ENCODE measurements around the gene MILR1. TPM values are rescaled to one million over a fixed set of nuclear protein-coding genes. Genes with fewer than 3 reads are reported as not detected.
A peak's percentile ranks its signal among the peaks of the same experiment; 100 is the strongest.

The MILR1 gene
- total RNA-seq, 4 donors from 2014 or later: 3.1 to 27.0 (median 6.4) TPM

DNA sequence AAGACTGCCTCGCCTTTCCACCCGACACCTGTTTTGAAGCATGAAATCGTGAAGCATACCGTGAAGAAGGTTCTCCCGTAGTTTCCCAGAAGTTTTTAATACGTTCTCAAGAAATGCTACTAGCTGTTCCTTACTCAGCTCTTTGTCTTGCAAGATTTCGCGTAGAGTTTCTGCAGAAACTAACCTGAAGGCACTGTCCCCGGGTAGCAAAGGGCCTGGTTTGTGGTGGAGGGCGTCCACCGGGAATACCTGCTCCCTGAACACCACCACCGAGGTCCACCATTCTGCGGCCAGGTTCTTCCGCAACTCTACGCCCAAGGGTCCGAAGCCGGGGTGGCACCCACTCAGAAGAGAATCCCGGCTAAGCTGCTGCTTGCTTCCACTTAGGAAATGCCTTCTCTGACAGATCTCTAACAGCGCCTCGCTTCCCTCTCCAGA lies 47.5 kb downstream of the MILR1 start:
- TF ChIP-seq POLR2A (IDR thresholded peaks at IDR 0.05) (no peak), EP300 (IDR thresholded peaks at IDR 0.05) (no peak)
- TF ChIP-seq, protein P1, sequence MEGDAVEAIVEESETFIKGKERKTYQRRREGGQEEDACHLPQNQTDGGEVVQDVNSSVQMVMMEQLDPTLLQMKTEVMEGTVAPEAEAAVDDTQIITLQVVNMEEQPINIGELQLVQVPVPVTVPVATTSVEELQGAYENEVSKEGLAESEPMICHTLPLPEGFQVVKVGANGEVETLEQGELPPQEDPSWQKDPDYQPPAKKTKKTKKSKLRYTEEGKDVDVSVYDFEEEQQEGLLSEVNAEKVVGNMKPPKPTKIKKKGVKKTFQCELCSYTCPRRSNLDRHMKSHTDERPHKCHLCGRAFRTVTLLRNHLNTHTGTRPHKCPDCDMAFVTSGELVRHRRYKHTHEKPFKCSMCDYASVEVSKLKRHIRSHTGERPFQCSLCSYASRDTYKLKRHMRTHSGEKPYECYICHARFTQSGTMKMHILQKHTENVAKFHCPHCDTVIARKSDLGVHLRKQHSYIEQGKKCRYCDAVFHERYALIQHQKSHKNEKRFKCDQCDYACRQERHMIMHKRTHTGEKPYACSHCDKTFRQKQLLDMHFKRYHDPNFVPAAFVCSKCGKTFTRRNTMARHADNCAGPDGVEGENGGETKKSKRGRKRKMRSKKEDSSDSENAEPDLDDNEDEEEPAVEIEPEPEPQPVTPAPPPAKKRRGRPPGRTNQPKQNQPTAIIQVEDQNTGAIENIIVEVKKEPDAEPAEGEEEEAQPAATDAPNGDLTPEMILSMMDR (IDR thresholded peaks at IDR 0.05): no peak
- no peaks in the 10 kb centered on the region for H3K9me3 ChIP-seq
- WGBS, 2 donors: 0 to 1% methylated on average over 20 of the region's 20 CpGs
- peak overlapping the region; percentile 63 to 88 (median 76) for H3K27ac ChIP-seq
- peaks cover 0 to 75% (median 17%) of the 10 kb centered on the region in 4 donors for H3K4me1 ChIP-seq
- H3K36me3 ChIP-seq: peaks cover 6 to 58% (median 21%) of the 10 kb centered on the region in 3 donors
- no peaks in the 10 kb centered on the region for H3K27me3 ChIP-seq
- H3K4me3 ChIP-seq: peak overlapping the region; percentile 55 to 78 (median 72)
- no peak for DNase-seq (ENCODE audit: low spot score in 2 of 2)

DNA sequence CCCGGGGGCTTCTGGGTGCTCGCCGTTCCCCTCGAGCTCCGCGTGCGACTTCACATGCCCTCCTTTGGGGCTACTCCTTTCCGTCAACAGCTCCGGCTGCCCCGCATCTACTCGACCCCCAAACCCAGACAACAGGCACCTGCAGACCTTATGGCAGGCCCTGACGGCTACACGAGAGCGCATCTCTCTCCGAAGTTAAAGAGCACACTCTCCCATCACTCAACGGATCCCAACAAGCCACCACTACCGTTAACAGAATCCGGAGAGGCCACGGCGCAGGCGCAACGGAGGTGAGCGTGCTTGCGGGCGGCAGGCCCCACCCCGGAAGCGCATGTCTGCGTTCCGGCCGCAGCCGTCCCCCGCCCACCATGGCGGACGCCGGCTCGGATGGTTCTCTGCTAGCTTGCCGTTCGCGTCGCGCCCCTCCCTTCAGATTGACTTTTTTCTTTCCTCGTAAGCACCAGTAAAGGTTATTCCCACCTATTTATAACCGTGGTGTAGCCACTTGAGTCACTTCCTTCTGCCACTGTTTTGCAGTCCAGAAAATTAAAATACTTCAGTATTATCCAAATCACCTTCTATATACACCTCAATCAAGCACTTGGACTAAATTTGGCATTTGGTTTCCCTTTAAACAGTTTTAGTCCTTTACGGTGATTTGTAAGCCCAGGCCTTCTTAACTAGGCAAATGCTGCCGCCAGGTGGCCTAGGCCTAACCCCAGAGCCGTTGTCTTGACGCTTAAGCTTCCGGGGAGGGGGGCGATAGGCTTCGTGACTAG lies 48.1 kb downstream of the MILR1 start, which contains the start of gene POLG2:
POLG2 (minus strand) TSS at position 269 of the 779 bp plus-strand sequence; CDS start at position 183, 86 bp downstream.
- Histone ChIP-seq H3K27ac (peak within 1 kb of the TSS; percentile 63 to 88 (median 76)), H3K9me3 (no peaks in the 10 kb centered on the region), H3K4me3 (peak within 1 kb of the TSS; percentile 55 to 78 (median 72)), H3K4me1 (peaks cover 0 to 81% (median 18%) of the 10 kb centered on the region in 4 donors), H3K36me3 (peaks cover 7 to 58% (median 27%) of the 10 kb centered on the region in 3 donors), H3K27me3 (no peaks in the 10 kb centered on the region)
- DNase-seq (ENCODE audit: low spot score in 2 of 2): peak; percentile 82 to 86
- WGBS, 2 donors: 1% methylated on average over 39 to 45 of the region's 50 CpGs
- peak; percentile 45 to 82 for TF ChIP-seq EP300 (IDR thresholded peaks at IDR 0.05)
- TF ChIP-seq, protein P1 (IDR thresholded peaks at IDR 0.05): peak in 4 of 5 experiments; percentile 42 to 55 (median 48)
- TF ChIP-seq POLR2A (IDR thresholded peaks at IDR 0.05): peak in 1 of 2 donors; percentile 58

DNA sequence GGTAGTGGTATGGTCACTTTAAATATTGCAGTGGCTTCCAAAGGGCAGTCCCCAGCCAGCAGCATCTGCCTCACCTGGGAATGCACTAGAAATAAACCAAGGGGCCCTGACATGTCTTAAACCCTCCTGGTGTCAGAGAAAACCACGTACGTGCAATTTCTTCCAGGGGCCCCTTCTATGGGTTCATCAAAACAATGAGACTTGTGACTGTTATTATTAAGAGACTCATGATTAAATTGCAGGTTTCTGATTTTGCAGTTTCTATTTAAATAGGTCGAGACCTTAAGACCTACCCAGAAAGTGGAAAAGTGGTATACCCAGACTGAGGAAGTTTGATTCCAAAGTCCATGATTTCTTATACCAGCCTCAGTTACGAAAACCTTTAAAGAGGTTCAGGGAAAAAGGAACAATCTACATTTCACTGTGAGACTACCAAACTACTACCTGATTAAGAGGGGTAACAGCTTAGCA lies 48.7 kb downstream of the MILR1 start:
- peaks cover 8 to 60% (median 32%) of the 10 kb centered on the region in 3 donors for H3K36me3 ChIP-seq
- peaks cover 0 to 87% (median 22%) of the 10 kb centered on the region in 4 donors for H3K4me1 ChIP-seq
- H3K9me3 ChIP-seq: no peaks in the 10 kb centered on the region
- H3K4me3 ChIP-seq: peak overlapping the region; percentile 55 to 78 (median 72)
- DNase-seq (ENCODE audit: low spot score in 2 of 2): no peak
- TF ChIP-seq EP300 (IDR thresholded peaks at IDR 0.05): no peak
- no peak for TF ChIP-seq POLR2A (IDR thresholded peaks at IDR 0.05)
- TF ChIP-seq, protein P1 (IDR thresholded peaks at IDR 0.05): no peak
- peak overlapping the region; percentile 63 to 88 (median 76) for H3K27ac ChIP-seq
- no peaks in the 10 kb centered on the region for H3K27me3 ChIP-seq
- 48 to 54% methylated on average over 4 of the region's 4 CpGs for WGBS, 2 donors

DNA sequence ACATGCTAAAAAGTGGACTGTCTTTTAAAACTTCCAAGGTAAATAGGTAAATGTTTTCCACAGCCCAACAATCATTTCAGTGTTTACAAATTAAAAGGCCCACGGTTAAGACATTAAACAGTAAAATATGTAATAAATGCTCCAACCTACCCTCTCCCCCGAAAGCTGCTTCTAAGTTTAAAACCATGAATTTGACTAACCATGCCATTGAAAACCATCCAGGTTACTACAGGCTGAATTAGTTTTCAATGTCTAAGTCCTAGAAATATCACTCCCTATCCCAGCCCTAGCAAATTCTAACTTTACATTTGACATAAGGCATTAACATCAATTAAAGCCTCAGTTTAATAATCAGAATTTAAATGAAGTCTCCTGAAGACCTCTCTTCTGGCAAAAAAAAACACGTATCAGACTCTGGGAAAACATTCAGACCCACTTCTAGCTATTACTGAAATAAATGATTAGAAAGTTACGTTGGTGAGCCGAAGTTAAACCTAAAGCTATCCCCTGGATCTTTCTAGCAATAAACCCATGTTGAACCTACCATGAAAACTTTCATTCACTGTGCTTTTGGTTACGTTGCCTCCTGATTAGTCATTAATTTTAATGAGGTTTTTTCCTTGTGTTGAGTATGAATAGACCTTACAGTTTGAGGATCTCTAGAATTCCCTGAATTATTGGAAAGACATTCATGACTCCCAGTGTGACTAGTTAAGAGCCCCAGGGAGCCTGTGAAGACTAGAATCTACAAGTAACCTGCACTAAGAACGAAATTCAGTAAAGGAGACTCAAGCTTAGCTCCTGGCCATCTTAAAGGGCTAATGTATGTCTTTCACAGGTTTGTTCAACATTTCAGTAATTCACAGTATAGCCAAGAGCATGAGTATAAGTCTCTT lies 49.6 kb downstream of the MILR1 start:
- Histone ChIP-seq H3K36me3 (peaks cover 15 to 60% (median 41%) of the 10 kb centered on the region in 3 donors), H3K4me3 (no peak overlapping the region), H3K27me3 (no peaks in the 10 kb centered on the region), H3K27ac (peak overlapping the region in 1 of 4 donors; percentile 9), H3K9me3 (no peaks in the 10 kb centered on the region), H3K4me1 (peaks cover 0 to 91% (median 31%) of the 10 kb centered on the region in 4 donors)
- DNase-seq (ENCODE audit: low spot score in 2 of 2): no peak
- WGBS, 2 donors: 50 to 58% methylated on average over 7 of the region's 7 CpGs
- TF ChIP-seq, protein P1 (IDR thresholded peaks at IDR 0.05): no peak
- no peak for TF ChIP-seq EP300 (IDR thresholded peaks at IDR 0.05)
- TF ChIP-seq POLR2A (IDR thresholded peaks at IDR 0.05): no peak
